ENCODE measurements around the gene DNAJC22.

DNAJC22 gene

DNA sequence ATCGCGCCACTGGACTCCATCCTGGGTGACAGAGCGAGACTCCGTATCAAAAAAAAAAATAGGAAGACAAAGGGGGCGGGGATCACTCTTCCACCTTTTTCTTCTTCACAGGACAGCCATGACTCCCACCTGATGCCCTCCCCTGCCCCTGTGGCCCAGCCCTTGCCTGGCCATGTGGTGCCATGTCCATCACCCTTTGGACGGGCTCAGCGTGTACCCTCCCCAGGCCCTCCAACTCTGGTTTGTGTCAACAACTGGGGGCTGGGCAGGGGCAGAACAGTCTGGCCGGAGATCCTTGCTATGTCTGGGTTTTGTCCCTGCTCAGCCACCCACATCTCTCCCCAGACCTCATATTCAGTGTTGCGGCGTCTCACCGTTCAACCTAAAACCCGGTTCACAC lies 17.9 kb upstream of the DNAJC22 start:
- no peak overlapping the region for H3K4me3 ChIP-seq (ENCODE audit: low read depth, low read length)
- H3K27me3 ChIP-seq (ENCODE audit: insufficient read depth, low read depth, severe bottlenecking) = no peaks in the 10 kb centered on the region
- no peak for DNase-seq
- TF ChIP-seq, protein P1, sequence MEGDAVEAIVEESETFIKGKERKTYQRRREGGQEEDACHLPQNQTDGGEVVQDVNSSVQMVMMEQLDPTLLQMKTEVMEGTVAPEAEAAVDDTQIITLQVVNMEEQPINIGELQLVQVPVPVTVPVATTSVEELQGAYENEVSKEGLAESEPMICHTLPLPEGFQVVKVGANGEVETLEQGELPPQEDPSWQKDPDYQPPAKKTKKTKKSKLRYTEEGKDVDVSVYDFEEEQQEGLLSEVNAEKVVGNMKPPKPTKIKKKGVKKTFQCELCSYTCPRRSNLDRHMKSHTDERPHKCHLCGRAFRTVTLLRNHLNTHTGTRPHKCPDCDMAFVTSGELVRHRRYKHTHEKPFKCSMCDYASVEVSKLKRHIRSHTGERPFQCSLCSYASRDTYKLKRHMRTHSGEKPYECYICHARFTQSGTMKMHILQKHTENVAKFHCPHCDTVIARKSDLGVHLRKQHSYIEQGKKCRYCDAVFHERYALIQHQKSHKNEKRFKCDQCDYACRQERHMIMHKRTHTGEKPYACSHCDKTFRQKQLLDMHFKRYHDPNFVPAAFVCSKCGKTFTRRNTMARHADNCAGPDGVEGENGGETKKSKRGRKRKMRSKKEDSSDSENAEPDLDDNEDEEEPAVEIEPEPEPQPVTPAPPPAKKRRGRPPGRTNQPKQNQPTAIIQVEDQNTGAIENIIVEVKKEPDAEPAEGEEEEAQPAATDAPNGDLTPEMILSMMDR (IDR thresholded peaks at IDR 0.05; ENCODE audit: low read depth, low read length) = no peak
- H3K9me3 ChIP-seq (ENCODE audit: severe bottlenecking) = no peaks in the 10 kb centered on the region
- no peak overlapping the region for H3K27ac ChIP-seq
- H3K36me3 ChIP-seq = peaks cover 54% of the 10 kb centered on the region

DNA sequence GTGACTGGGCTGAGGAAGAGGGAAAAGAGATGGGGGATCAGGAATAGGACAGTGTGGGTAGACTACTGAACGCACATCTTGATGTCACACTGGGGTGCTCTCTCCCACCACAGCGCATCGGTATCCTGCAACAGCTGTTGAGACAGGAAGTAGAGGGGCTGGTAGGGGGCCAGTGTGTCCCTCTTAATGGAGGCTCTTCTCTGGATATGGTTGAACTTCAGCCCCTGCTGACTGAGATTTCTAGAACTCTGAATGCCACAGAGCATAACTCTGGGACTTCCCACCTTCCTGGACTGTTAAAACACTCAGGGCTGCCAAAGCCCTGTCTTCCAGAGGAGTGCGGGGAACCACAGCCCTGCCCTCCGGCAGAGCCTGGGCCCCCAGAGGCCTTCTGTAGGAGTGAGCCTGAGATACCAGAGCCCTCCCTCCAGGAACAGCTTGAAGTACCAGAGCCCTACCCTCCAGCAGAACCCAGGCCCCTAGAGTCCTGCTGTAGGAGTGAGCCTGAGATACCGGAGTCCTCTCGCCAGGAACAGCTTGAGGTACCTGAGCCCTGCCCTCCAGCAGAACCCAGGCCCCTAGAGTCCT lies 16.6 kb upstream of the DNAJC22 start:
- Histone ChIP-seq H3K36me3 (peaks cover 49% of the 10 kb centered on the region), H3K27me3 (ENCODE audit: insufficient read depth, low read depth, severe bottlenecking) (no peaks in the 10 kb centered on the region), H3K27ac (no peak overlapping the region), H3K9me3 (ENCODE audit: severe bottlenecking) (no peaks in the 10 kb centered on the region), H3K4me3 (ENCODE audit: low read depth, low read length) (no peak overlapping the region)
- TF ChIP-seq, protein P1 (IDR thresholded peaks at IDR 0.05; ENCODE audit: low read depth, low read length) = no peak
- DNase-seq = no peak

DNA sequence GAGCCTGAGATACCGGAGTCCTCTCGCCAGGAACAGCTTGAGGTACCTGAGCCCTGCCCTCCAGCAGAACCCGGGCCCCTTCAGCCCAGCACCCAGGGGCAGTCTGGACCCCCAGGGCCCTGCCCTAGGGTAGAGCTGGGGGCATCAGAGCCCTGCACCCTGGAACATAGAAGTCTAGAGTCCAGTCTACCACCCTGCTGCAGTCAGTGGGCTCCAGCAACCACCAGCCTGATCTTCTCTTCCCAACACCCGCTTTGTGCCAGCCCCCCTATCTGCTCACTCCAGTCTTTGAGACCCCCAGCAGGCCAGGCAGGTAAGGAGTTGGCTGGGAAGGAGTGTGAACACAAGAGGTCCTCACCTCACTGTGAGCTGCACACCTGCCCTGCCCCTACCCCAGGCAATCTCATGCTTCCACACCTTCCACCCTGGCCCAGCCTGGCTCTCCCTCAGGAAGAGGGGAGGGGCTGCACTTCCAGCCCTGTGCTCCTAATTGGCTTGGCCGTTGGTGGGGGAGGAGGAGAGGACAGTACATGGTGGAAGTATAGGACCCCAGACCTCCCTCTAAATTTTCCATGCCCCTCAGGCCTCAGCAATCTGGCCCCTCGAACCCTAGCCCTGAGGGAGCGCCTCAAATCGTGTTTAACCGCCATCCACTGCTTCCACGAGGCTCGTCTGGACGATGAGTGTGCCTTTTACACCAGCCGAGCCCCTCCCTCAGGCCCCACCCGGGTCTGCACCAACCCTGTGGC lies 15.9 kb upstream of the DNAJC22 start:
- Histone ChIP-seq H3K27me3 (ENCODE audit: insufficient read depth, low read depth, severe bottlenecking) (no peaks in the 10 kb centered on the region), H3K9me3 (ENCODE audit: severe bottlenecking) (no peaks in the 10 kb centered on the region), H3K4me3 (ENCODE audit: low read depth, low read length) (no peak overlapping the region), H3K27ac (no peak overlapping the region), H3K36me3 (peaks cover 43% of the 10 kb centered on the region)
- no peak for DNase-seq
- TF ChIP-seq, protein P1 (IDR thresholded peaks at IDR 0.05; ENCODE audit: low read depth, low read length) = no peak

DNA sequence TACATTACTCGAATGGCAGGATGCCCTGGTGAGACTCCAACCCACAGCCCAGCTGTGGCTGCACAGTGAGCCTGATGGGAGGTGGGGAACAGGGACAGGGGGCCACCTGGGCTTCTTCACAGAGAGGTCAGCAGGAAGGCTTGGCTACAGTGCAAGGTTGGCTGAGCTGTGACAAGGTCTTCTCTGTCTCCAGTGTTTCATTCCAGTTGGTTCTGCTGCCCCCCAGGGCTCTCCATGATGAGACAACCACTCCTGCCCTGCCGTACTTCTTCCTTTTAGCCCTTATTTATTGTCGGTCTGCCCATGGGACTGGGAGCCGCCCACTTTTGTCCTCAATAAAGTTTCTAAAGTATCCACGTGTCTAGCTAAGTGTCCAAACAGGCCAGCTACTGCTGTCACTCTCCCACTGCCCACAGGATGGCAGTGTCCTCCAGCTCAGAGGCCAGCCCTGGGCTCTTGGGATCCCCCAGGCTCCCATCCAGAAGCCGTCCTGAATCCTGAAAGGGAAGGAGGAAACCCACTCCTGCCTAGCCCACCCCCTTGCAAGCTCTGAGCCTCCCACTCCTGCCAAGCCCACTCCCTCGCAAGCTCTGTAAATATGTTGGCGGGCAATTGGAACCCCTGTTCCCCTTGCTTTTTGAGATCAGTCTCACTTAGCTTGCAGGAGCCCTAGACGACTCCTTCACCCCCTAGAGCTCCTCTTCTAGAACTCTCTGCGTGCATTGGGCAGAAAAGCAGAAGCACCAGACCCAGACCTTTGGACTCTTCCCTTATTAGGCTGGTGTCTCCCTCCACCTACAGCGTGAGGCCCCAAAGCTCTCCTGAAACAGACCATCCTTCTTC lies 15.1 kb upstream of the DNAJC22 start:
- H3K27me3 ChIP-seq (ENCODE audit: insufficient read depth, low read depth, severe bottlenecking) = peaks cover 4% of the 10 kb centered on the region
- TF ChIP-seq, protein P1 (IDR thresholded peaks at IDR 0.05; ENCODE audit: low read depth, low read length) = peak; percentile 84
- no peak overlapping the region for H3K4me3 ChIP-seq (ENCODE audit: low read depth, low read length)
- peak; percentile 68 for DNase-seq
- H3K9me3 ChIP-seq (ENCODE audit: severe bottlenecking) = no peaks in the 10 kb centered on the region
- H3K36me3 ChIP-seq = peaks cover 35% of the 10 kb centered on the region
- H3K27ac ChIP-seq = no peak overlapping the region

DNA sequence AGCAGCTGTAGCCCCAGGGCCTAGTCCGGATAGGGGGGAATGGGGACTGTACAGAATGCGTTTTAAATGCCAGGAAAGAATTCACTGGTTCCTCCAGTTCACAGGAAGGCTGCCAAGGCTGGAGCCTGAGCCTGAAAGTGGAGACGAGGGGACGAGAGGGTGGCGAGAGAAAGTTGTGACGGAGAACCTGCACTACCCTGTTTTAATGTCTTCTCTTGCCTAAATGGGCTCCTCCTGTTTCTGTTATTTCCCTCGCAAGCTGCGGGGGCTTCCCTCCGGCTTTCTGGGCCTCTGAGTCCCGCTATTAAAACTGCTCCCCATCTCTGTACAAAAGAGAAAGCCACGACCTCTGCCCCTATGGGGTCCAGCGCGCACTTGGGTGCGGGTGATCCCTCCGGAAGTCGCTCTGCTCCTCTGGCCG lies 14.2 kb upstream of the DNAJC22 start:
- Histone ChIP-seq H3K36me3 (peaks cover 27% of the 10 kb centered on the region), H3K27me3 (ENCODE audit: insufficient read depth, low read depth, severe bottlenecking) (peaks cover 7% of the 10 kb centered on the region), H3K27ac (no peak overlapping the region), H3K4me3 (ENCODE audit: low read depth, low read length) (no peak overlapping the region), H3K9me3 (ENCODE audit: severe bottlenecking) (no peaks in the 10 kb centered on the region)
- no peak for DNase-seq
- TF ChIP-seq, protein P1 (IDR thresholded peaks at IDR 0.05; ENCODE audit: low read depth, low read length) = no peak

Measured in WERI-Rb-1 (cell line).